GM13976 (cell line): ENCODE measurements around the gene SPANXN4.
A peak's percentile ranks its signal among the peaks of the same experiment; 100 is the strongest.

Source experiments
- DNase-seq: peaks from one replicate; pipeline ENCODE4 v3.0.0; 2012; ENCODE audit warnings: low spot score
- CTCF ChIP-seq: IDR thresholded peaks from 2 replicates; pipeline ENCODE4 v1.5.1; 2012; ENCODE audit warnings: borderline replicate concordance, mild to moderate bottlenecking; ENCODE audit not compliant: insufficient read depth; ENCODE audit errors: extremely low read depth, missing control alignments, control extremely low read depth
- in situ Hi-C: fragments of 300-500 bp; cut with MboI; formaldehyde crosslinking; loops from one replicate; pipeline ENCODE4 v1.12.0; 2022; ENCODE audit warnings: low sequenced_read_pairs, mixed read lengths, inconsistent platforms; ENCODE audit not compliant: unreplicated experiment

The SPANXN4 gene

GRCh38 chrX:142999199-142999701 is 26.5 kb upstream of the SPANXN4 start:
- no peak for TF ChIP-seq CTCF
- in situ Hi-C loops, result no loop called here

GRCh38 chrX:143002206-143002605 is 23.5 kb upstream of the SPANXN4 start:
- in situ Hi-C loops, result no loop called here
- no peak for TF ChIP-seq CTCF
- DNase-seq, result no peak

More at GRCh38 chrX:142999199-142999701, 26.5 kb upstream of the SPANXN4 start:
- no peak for DNase-seq

- in situ Hi-C loops, result no loop called here
- TF ChIP-seq CTCF, result no peak
- no peak for DNase-seq
Measured at GRCh38 chrX:143017272-143017671, 8.5 kb upstream of the SPANXN4 start.

GRCh38 chrX:143027275-143027674 is 1.5 kb downstream of the SPANXN4 start:
- TF ChIP-seq CTCF, result no peak
- in situ Hi-C loops, result no loop called here
- no peak for DNase-seq

- no peak for DNase-seq
- in situ Hi-C loops, result no loop called here
- no peak for TF ChIP-seq CTCF
Measured at GRCh38 chrX:143047511-143047910, 21.8 kb downstream of the SPANXN4 start.

- TF ChIP-seq CTCF, result no peak
- no peak for DNase-seq
- in situ Hi-C loops, result no loop called here
Measured at GRCh38 chrX:143058120-143058519, 32.4 kb downstream of the SPANXN4 start.

GRCh38 chrX:143081231-143081630 is 55.5 kb downstream of the SPANXN4 start:
- DNase-seq, result peak; percentile 9
- in situ Hi-C loops, result no loop called here
- no peak for TF ChIP-seq CTCF
